Effector memory CD8-positive, alpha-beta T cell (primary cell): ENCODE measurements around the gene ASPDH.
"Not testable (repeated sequence)": the region's sequence is repeated elsewhere in the genome, so short reads cannot be mapped to it uniquely, and the experiment has no call there.

ENCODE experiments used
- ATAC-seq: fragments of 150-1000 bp; cut with Tn5 transposase; replicated peaks from 2 replicates; pipeline ENCODE4 v1.10.0; 2021; ENCODE audit warnings: mild to moderate bottlenecking, moderate library complexity
- DNase-seq, 3 experiments: peaks; one replicate each; pipeline ENCODE4 v3.0.0; 2021
- H3K27ac Mint-ChIP-seq, 2 donors: one replicate each; pipeline ENCODE4 v1.8.0; 2022; ENCODE audit warnings: mild to moderate bottlenecking in 2 of 2, mixed read lengths in 2 of 2, moderate library complexity in 2 of 2
- H3K27me3 Mint-ChIP-seq, 2 donors: one replicate each; pipeline ENCODE4 v1.8.0; 2022; ENCODE audit warnings: mixed read lengths in 2 of 2
- H3K36me3 Mint-ChIP-seq: one replicate; pipeline ENCODE4 v1.8.0; 2022; ENCODE audit warnings: mild to moderate bottlenecking, moderate library complexity, mixed read lengths; ENCODE audit not compliant: insufficient read depth
- H3K4me1 Mint-ChIP-seq, 2 donors: one replicate each; pipeline ENCODE4 v1.8.0; 2022; ENCODE audit warnings: low read depth in 2 of 2, mixed read lengths in 2 of 2
- H3K4me3 Mint-ChIP-seq, 2 donors: one replicate each; pipeline ENCODE4 v1.8.0; 2022; ENCODE audit warnings: mild to moderate bottlenecking in 2 of 2, mixed read lengths in 2 of 2, moderate library complexity in 2 of 2
- H3K9me3 Mint-ChIP-seq, 2 donors: one replicate each; pipeline ENCODE4 v1.8.0; 2022; ENCODE audit warnings: mixed read lengths in 2 of 2

Gene ASPDH

GRCh38 chr19:50536662-50537305, 23.1 kb upstream of the ASPDH start:
- no peak for ATAC-seq
- Mint-ChIP-seq H3K27me3 (peaks cover 34 to 40% of the 10 kb centered on the region in 2 donors), H3K9me3 (peaks cover 7 to 16% of the 10 kb centered on the region in 2 donors), H3K4me3 (no peak overlapping the region), H3K36me3 (no peaks in the 10 kb centered on the region), H3K27ac (no peak overlapping the region), H3K4me1 (no peaks in the 10 kb centered on the region)
- DNase-seq = no peak

GRCh38 chr19:50535672-50536187, 22.0 kb upstream of the ASPDH start:
- H3K27me3 Mint-ChIP-seq = peaks cover 39 to 47% of the 10 kb centered on the region in 2 donors
- H3K4me1 Mint-ChIP-seq = no peaks in the 10 kb centered on the region
- peaks cover 7 to 16% of the 10 kb centered on the region in 2 donors for H3K9me3 Mint-ChIP-seq
- ATAC-seq (no peak), DNase-seq (no peak)
- H3K4me3 Mint-ChIP-seq = no peak overlapping the region
- H3K27ac Mint-ChIP-seq = no peak overlapping the region
- H3K36me3 Mint-ChIP-seq = no peaks in the 10 kb centered on the region

- Mint-ChIP-seq H3K27me3 (peaks cover 48 to 58% of the 10 kb centered on the region in 2 donors), H3K36me3 (no peaks in the 10 kb centered on the region), H3K27ac (no peak overlapping the region), H3K4me1 (no peaks in the 10 kb centered on the region), H3K4me3 (no peak overlapping the region), H3K9me3 (peaks cover 7 to 16% of the 10 kb centered on the region in 2 donors)
- DNase-seq (no peak), ATAC-seq (no peak)
Measured at GRCh38 chr19:50534478-50534877, 20.8 kb upstream of the ASPDH start.

- peaks cover 44 to 69% of the 10 kb centered on the region in 2 donors for H3K27me3 Mint-ChIP-seq
- no peak for ATAC-seq
- H3K4me3 Mint-ChIP-seq = no peak overlapping the region
- no peak overlapping the region for H3K27ac Mint-ChIP-seq
- no peaks in the 10 kb centered on the region for H3K4me1 Mint-ChIP-seq
- no peak for DNase-seq
- no peaks in the 10 kb centered on the region for H3K36me3 Mint-ChIP-seq
- peaks cover 7 to 16% of the 10 kb centered on the region in 2 donors for H3K9me3 Mint-ChIP-seq
Measured at GRCh38 chr19:50532952-50533351, 19.2 kb upstream of the ASPDH start.

GRCh38 chr19:50531171-50531612, 17.5 kb upstream of the ASPDH start:
- no peak overlapping the region for H3K27ac Mint-ChIP-seq
- H3K36me3 Mint-ChIP-seq = peaks cover 3% of the 10 kb centered on the region
- ATAC-seq (no peak), DNase-seq (no peak)
- peaks cover 35 to 53% of the 10 kb centered on the region in 2 donors for H3K27me3 Mint-ChIP-seq
- H3K9me3 Mint-ChIP-seq = peaks cover 7 to 16% of the 10 kb centered on the region in 2 donors
- no peak overlapping the region for H3K4me3 Mint-ChIP-seq
- no peaks in the 10 kb centered on the region for H3K4me1 Mint-ChIP-seq

GRCh38 chr19:50528052-50528451, 14.3 kb upstream of the ASPDH start:
- H3K36me3 Mint-ChIP-seq, H3K4me3 Mint-ChIP-seq, H3K4me1 Mint-ChIP-seq, ATAC-seq, H3K9me3 Mint-ChIP-seq, DNase-seq, H3K27ac Mint-ChIP-seq: not testable (repeated sequence)
- peaks cover 30 to 51% of the 10 kb centered on the region in 2 donors for H3K27me3 Mint-ChIP-seq

GRCh38 chr19:50522881-50523280, 9.2 kb upstream of the ASPDH start:
- Mint-ChIP-seq H3K4me3 (no peak overlapping the region), H3K36me3 (peaks cover 7% of the 10 kb centered on the region)
- no peak for DNase-seq

GRCh38 chr19:50520822-50521465, 7.2 kb upstream of the ASPDH start:
- no peak overlapping the region for H3K27ac Mint-ChIP-seq
- DNase-seq (no peak), ATAC-seq (no peak)
- no peaks in the 10 kb centered on the region for H3K9me3 Mint-ChIP-seq
- no peak overlapping the region for H3K4me3 Mint-ChIP-seq
- H3K36me3 Mint-ChIP-seq = peaks cover 7% of the 10 kb centered on the region
- H3K4me1 Mint-ChIP-seq = no peaks in the 10 kb centered on the region
- peaks cover 0 to 1% of the 10 kb centered on the region in 2 donors for H3K27me3 Mint-ChIP-seq

More at GRCh38 chr19:50522881-50523280, 9.2 kb upstream of the ASPDH start:
- ATAC-seq = no peak
- Mint-ChIP-seq H3K4me1 (no peaks in the 10 kb centered on the region), H3K27me3 (peaks cover under 1 to 6% of the 10 kb centered on the region in 2 donors), H3K27ac (no peak overlapping the region), H3K9me3 (no peaks in the 10 kb centered on the region)

- DNase-seq = no peak
- Mint-ChIP-seq H3K27ac (no peak overlapping the region), H3K4me1 (peaks cover 0 to 1% of the 10 kb centered on the region in 2 donors), H3K9me3 (no peaks in the 10 kb centered on the region), H3K4me3 (no peak overlapping the region), H3K27me3 (peaks cover 0 to 7% of the 10 kb centered on the region in 2 donors), H3K36me3 (peaks cover 10% of the 10 kb centered on the region)
- no peak for ATAC-seq
Measured at GRCh38 chr19:50519006-50519575, 5.4 kb upstream of the ASPDH start.

GRCh38 chr19:50518091-50519005, 4.6 kb upstream of the ASPDH start:
- H3K9me3 Mint-ChIP-seq = no peaks in the 10 kb centered on the region
- no peak overlapping the region for H3K4me3 Mint-ChIP-seq
- peaks cover 0 to 7% of the 10 kb centered on the region in 2 donors for H3K27me3 Mint-ChIP-seq
- peaks cover 0 to 2% of the 10 kb centered on the region in 2 donors for H3K4me1 Mint-ChIP-seq
- ATAC-seq (no peak), DNase-seq (no peak)
- H3K36me3 Mint-ChIP-seq = peaks cover 10% of the 10 kb centered on the region
- no peak overlapping the region for H3K27ac Mint-ChIP-seq

GRCh38 chr19:50517704-50518075, 4.0 kb upstream of the ASPDH start:
- no peak for ATAC-seq
- Mint-ChIP-seq H3K36me3 (peaks cover 10% of the 10 kb centered on the region), H3K9me3 (no peaks in the 10 kb centered on the region), H3K27ac (no peak overlapping the region), H3K4me3 (no peak overlapping the region), H3K4me1 (peaks cover 0 to 2% of the 10 kb centered on the region in 2 donors), H3K27me3 (peaks cover 0 to 7% of the 10 kb centered on the region in 2 donors)
- DNase-seq = no peak

- ATAC-seq = no peak
- H3K36me3 Mint-ChIP-seq = peaks cover 10% of the 10 kb centered on the region
- H3K4me3 Mint-ChIP-seq = no peak overlapping the region
- no peak overlapping the region for H3K27ac Mint-ChIP-seq
- no peak for DNase-seq
- H3K9me3 Mint-ChIP-seq = no peaks in the 10 kb centered on the region
- H3K4me1 Mint-ChIP-seq = peaks cover 0 to 2% of the 10 kb centered on the region in 2 donors
- peaks cover 0 to 7% of the 10 kb centered on the region in 2 donors for H3K27me3 Mint-ChIP-seq
Measured at GRCh38 chr19:50516964-50517703, 3.4 kb upstream of the ASPDH start.
